ENCODE measurements around the gene FAF1.

- no peak for TF ChIP-seq EP300 (IDR thresholded peaks at IDR 0.05)
- TF ChIP-seq CTCF (IDR thresholded peaks at IDR 0.05) = no peak
- TF ChIP-seq POLR2A (IDR thresholded peaks at IDR 0.05; ENCODE audit: low read depth) = no peak
Measured at GRCh38 chr1:50858761-50859160, 101.3 kb downstream of the FAF1 start.

Measured in esophagus muscularis mucosa (tissue), 4 donors.